ENCODE results near the gene LSM3.

Gene LSM3

GRCh38 chr3:14201940-14202684 lies 23.5 kb downstream of the LSM3 start:
- DNase-seq = no peak

GRCh38 chr3:14202874-14203520 lies 24.4 kb downstream of the LSM3 start:
- DNase-seq = no peak

- peak; percentile 67 to 78 for DNase-seq
Measured at GRCh38 chr3:14203521-14204079, 25.0 kb downstream of the LSM3 start.

- DNase-seq = no peak
Measured at GRCh38 chr3:14204515-14205284, 26.1 kb downstream of the LSM3 start.

GRCh38 chr3:14206548-14207177 lies 28.0 kb downstream of the LSM3 start:
- DNase-seq = no peak

- no peak for DNase-seq
Measured at GRCh38 chr3:14208168-14208567, 29.6 kb downstream of the LSM3 start.

GRCh38 chr3:14208977-14209394 lies 30.4 kb downstream of the LSM3 start:
- no peak for DNase-seq

- no peak for DNase-seq
Measured at GRCh38 chr3:14209581-14210289, 31.1 kb downstream of the LSM3 start.

GRCh38 chr3:14210290-14210688 lies 31.7 kb downstream of the LSM3 start:
- DNase-seq = no peak

GRCh38 chr3:14210843-14211594 lies 32.4 kb downstream of the LSM3 start:
- no peak for DNase-seq

GRCh38 chr3:14211621-14212020 lies 33.0 kb downstream of the LSM3 start:
- no peak for DNase-seq

GRCh38 chr3:14212032-14212431 lies 33.4 kb downstream of the LSM3 start:
- DNase-seq = no peak

- DNase-seq = no peak
Measured at GRCh38 chr3:14213066-14213774, 34.6 kb downstream of the LSM3 start.

GRCh38 chr3:14214764-14215163 lies 36.1 kb downstream of the LSM3 start:
- no peak for DNase-seq

GRCh38 chr3:14216257-14217048 lies 37.8 kb downstream of the LSM3 start:
- peak in 1 of 2 donors; percentile 73 for DNase-seq

- no peak for DNase-seq
Measured at GRCh38 chr3:14218355-14218754, 39.7 kb downstream of the LSM3 start.

GRCh38 chr3:14220933-14221332 lies 42.3 kb downstream of the LSM3 start:
- no peak for DNase-seq

GRCh38 chr3:14221902-14222301 lies 43.3 kb downstream of the LSM3 start:
- DNase-seq = no peak

- no peak for DNase-seq
Measured at GRCh38 chr3:14222457-14222856, 43.8 kb downstream of the LSM3 start.
